GM12873 (cell line): ENCODE measurements around the gene NOB1.

Source experiments
- CTCF ChIP-seq: IDR thresholded peaks from 2 replicates; pipeline ENCODE4 v1.5.1; 2012; ENCODE audit warnings: low read depth, mild to moderate bottlenecking, moderate library complexity, low read length, control low read depth; ENCODE audit not compliant: insufficient read depth; ENCODE audit errors: missing control alignments

The NOB1 gene

GRCh38 chr16:69721441-69721957, 33.2 kb downstream of the NOB1 start:
- TF ChIP-seq CTCF = no peak

GRCh38 chr16:69720822-69721430, 33.8 kb downstream of the NOB1 start:
- TF ChIP-seq CTCF = no peak

GRCh38 chr16:69718111-69718764, 36.5 kb downstream of the NOB1 start:
- no peak for TF ChIP-seq CTCF

- no peak for TF ChIP-seq CTCF
These were observed 37.7 kb downstream of the NOB1 start for GRCh38 chr16:69717066-69717465.

GRCh38 chr16:69712914-69713581, 41.7 kb downstream of the NOB1 start:
- TF ChIP-seq CTCF = no peak

GRCh38 chr16:69712277-69712676, 42.4 kb downstream of the NOB1 start:
- TF ChIP-seq CTCF = no peak

GRCh38 chr16:69711115-69711740, 43.5 kb downstream of the NOB1 start:
- no peak for TF ChIP-seq CTCF
